ENCODE measurements around the gene NXPH4. TPM values are rescaled to one million over a fixed set of nuclear protein-coding genes. Genes with fewer than 3 reads are reported as not detected.

Gene NXPH4
- 0.28 and 0.65 TPM in 2 replicates for total RNA-seq

GRCh38 chr12:57216014-57216911 lies at the start of gene NXPH4:
Gene NXPH4 (plus strand): TSS chr12:57216794. CDS start chr12:57216970, 176 bp downstream.

GRCh38 chr12:57229634-57230380 lies 13.2 kb downstream of the NXPH4 start, which contains the start of gene SHMT2:
Gene SHMT2 (plus strand): TSS chr12:57229711. CDS start chr12:57229779, 68 bp downstream.

GRCh38 chr12:57250956-57251355 lies 34.4 kb downstream of the NXPH4 start, which contains the start of gene STAC3:
Gene STAC3 (minus strand): TSS chr12:57251187. CDS start chr12:57249636, 1,551 bp downstream.

Other genes starting within 250 kb of the NXPH4 start
- 2.8 and 3.6 TPM in 2 replicates for gene ZBTB39, start 210.2 kb upstream of the NXPH4 start, total RNA-seq
- gene TAC3, start 200.3 kb upstream of the NXPH4 start, total RNA-seq, result not detected in 2 replicates
- gene MYO1A, start 166.7 kb upstream of the NXPH4 start, total RNA-seq, result under 0.01 TPM in 1 of 2 replicates, not detected in the other
- gene NEMP1, start 138.0 kb upstream of the NXPH4 start, total RNA-seq, result 3.8 and 4.7 TPM in 2 replicates
- 26.6 and 39.9 TPM in 2 replicates for gene NAB2, start 127.7 kb upstream of the NXPH4 start, total RNA-seq
- 75.2 and 76.1 TPM in 2 replicates for gene STAT6, start 105.4 kb upstream of the NXPH4 start, total RNA-seq
- gene LRP1, start 88.3 kb upstream of the NXPH4 start, total RNA-seq, result 258 and 432 TPM in 2 replicates
- not detected in 2 replicates for gene LRP1-AS, start 69.2 kb upstream of the NXPH4 start, total RNA-seq
- gene SHMT2, start 12.9 kb downstream of the NXPH4 start, total RNA-seq, result 223 and 313 TPM in 2 replicates
- 0.14 and 0.37 TPM in 2 replicates for gene STAC3, start 34.4 kb downstream of the NXPH4 start, total RNA-seq
- gene R3HDM2, start 214.2 kb downstream of the NXPH4 start, total RNA-seq, result 8.0 and 9.0 TPM in 2 replicates
- gene INHBC, start 218.0 kb downstream of the NXPH4 start, total RNA-seq, result not detected in 2 replicates
- 9.0 and 12.7 TPM in 2 replicates for gene INHBE, start 238.5 kb downstream of the NXPH4 start, total RNA-seq
- gene GLI1, start 243.0 kb downstream of the NXPH4 start, total RNA-seq, result 0.18 and 0.71 TPM in 2 replicates